ENCODE measurements around the gene ERICH2. TPM values are rescaled to one million over a fixed set of nuclear protein-coding genes. Genes with fewer than 3 reads are reported as not detected.
A peak's percentile ranks its signal among the peaks of the same experiment; 100 is the strongest.
"Not testable (repeated sequence)": the region's sequence is repeated elsewhere in the genome, so short reads cannot be mapped to it uniquely, and the experiment has no call there.

ERICH2 gene
- total and polyA plus RNA-seq, 8 donors: 0.49 to 3.6 (median 1.2) TPM

GRCh38 chr2:170743530-170744239 lies 26.5 kb upstream of the ERICH2 start:
- ATAC-seq (peak in 1 of 4 donors; percentile 17), DNase-seq (no peak)
- H3K4me3 ChIP-seq: no peak overlapping the region

GRCh38 chr2:170744248-170745002 lies 25.8 kb upstream of the ERICH2 start:
- no peak for DNase-seq
- intact Hi-C loops (cut with DNase I): no loop called here
- no peak overlapping the region for H3K4me3 ChIP-seq

More at GRCh38 chr2:170743530-170744239, 26.5 kb upstream of the ERICH2 start:
- 62 to 65% methylated on average over 8 of the region's 8 CpGs for WGBS, 2 donors
- intact Hi-C loops (cut with DNase I): no loop called here
- no peaks in the 10 kb centered on the region for H3K9me3 ChIP-seq
- no peaks in the 10 kb centered on the region for H3K36me3 ChIP-seq
- H3K27me3 ChIP-seq: no peaks in the 10 kb centered on the region
- TF ChIP-seq CTCF (IDR thresholded peaks at IDR 0.05): no peak
- no peak overlapping the region for H3K27ac ChIP-seq
- no peaks in the 10 kb centered on the region for H3K4me1 ChIP-seq
- no peak for FAIRE-seq

GRCh38 chr2:170745305-170745704 lies 24.9 kb upstream of the ERICH2 start:
- no peak for TF ChIP-seq CTCF (IDR thresholded peaks at IDR 0.05)
- Histone ChIP-seq H3K9me3 (no peaks in the 10 kb centered on the region), H3K36me3 (no peaks in the 10 kb centered on the region), H3K27me3 (no peaks in the 10 kb centered on the region), H3K27ac (no peak overlapping the region), H3K4me3 (no peak overlapping the region), H3K4me1 (no peaks in the 10 kb centered on the region)
- intact Hi-C loops (cut with DNase I): no loop called here
- ATAC-seq: no peak
- FAIRE-seq: no peak
- no peak for DNase-seq
- WGBS, 2 donors: 74 to 76% methylated on average over 6 of the region's 6 CpGs

More at GRCh38 chr2:170744248-170745002, 25.8 kb upstream of the ERICH2 start:
- no peak for TF ChIP-seq CTCF (IDR thresholded peaks at IDR 0.05)
- Histone ChIP-seq H3K9me3 (no peaks in the 10 kb centered on the region), H3K36me3 (no peaks in the 10 kb centered on the region), H3K4me1 (no peaks in the 10 kb centered on the region), H3K27ac (no peak overlapping the region), H3K27me3 (no peaks in the 10 kb centered on the region)
- 88 to 94% methylated on average over 14 of the region's 14 CpGs for whole genome bisulfite sequencing, 2 donors
- no peak for ATAC-seq
- FAIRE-seq: no peak

- Histone ChIP-seq H3K36me3 (no peaks in the 10 kb centered on the region), H3K27me3 (no peaks in the 10 kb centered on the region), H3K4me3 (no peak overlapping the region), H3K4me1 (no peaks in the 10 kb centered on the region), H3K9me3 (no peaks in the 10 kb centered on the region), H3K27ac (no peak overlapping the region)
- FAIRE-seq: no peak
- TF ChIP-seq CTCF (IDR thresholded peaks at IDR 0.05): no peak
- intact Hi-C loops (cut with DNase I): no loop called here
- WGBS, 2 donors: 64 to 74% methylated on average over 4 of the region's 4 CpGs
- no peak for ATAC-seq
- no peak for DNase-seq
Measured at GRCh38 chr2:170747921-170748320, 22.3 kb upstream of the ERICH2 start.

GRCh38 chr2:170751555-170751954 lies 18.6 kb upstream of the ERICH2 start:
- H3K36me3 ChIP-seq; H3K27ac ChIP-seq; H3K4me1 ChIP-seq; H3K4me3 ChIP-seq; H3K9me3 ChIP-seq; DNase-seq; FAIRE-seq; H3K27me3 ChIP-seq; intact Hi-C loops (cut with DNase I): not testable (repeated sequence)
- 92 to 95% methylated on average over 12 of the region's 12 CpGs for WGBS, 2 donors
- peak in 2 of 4 donors; percentile 46 to 66 for ATAC-seq
